GM19240 (cell line): Measurements from ENCODE around the gene RSKR.
"Not testable (repeated sequence)": the region's sequence is repeated elsewhere in the genome, so short reads cannot be mapped to it uniquely, and the experiment has no call there.

Source experiments
- DNase-seq: peaks from one replicate; pipeline ENCODE4 v3.0.0; 2011; ENCODE audit warnings: low spot score; ENCODE audit not compliant: insufficient read length

Gene RSKR, protein sequence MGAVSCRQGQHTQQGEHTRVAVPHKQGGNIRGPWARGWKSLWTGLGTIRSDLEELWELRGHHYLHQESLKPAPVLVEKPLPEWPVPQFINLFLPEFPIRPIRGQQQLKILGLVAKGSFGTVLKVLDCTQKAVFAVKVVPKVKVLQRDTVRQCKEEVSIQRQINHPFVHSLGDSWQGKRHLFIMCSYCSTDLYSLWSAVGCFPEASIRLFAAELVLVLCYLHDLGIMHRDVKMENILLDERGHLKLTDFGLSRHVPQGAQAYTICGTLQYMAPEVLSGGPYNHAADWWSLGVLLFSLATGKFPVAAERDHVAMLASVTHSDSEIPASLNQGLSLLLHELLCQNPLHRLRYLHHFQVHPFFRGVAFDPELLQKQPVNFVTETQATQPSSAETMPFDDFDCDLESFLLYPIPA

DNA sequence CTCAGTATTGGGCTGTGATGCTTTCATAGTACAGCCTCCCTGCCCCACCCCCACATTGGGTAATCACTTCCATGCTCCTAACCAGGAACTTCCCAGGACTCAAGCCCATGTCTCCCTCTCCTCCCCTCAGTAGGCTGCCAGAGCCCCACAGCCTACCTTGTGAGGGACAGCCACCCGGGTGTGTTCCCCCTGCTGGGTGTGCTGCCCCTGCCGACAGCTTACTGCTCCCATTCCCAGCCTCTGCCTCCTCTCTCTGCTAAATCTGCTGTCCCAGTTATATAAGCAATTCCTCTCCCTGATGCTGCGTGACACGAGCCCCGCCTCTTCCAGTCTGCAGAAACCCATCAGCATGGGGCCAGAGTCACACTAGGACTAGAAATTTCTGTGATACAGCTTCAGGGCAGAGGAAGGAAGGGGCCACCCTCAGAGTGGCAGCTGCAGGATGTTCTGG, at the start of gene RSKR:
Gene RSKR, minus strand, starts transcription at position 255 of the 451 bp plus-strand sequence. Its CDS starts 24 bp downstream, at position 231.
- no peak for DNase-seq

DNA sequence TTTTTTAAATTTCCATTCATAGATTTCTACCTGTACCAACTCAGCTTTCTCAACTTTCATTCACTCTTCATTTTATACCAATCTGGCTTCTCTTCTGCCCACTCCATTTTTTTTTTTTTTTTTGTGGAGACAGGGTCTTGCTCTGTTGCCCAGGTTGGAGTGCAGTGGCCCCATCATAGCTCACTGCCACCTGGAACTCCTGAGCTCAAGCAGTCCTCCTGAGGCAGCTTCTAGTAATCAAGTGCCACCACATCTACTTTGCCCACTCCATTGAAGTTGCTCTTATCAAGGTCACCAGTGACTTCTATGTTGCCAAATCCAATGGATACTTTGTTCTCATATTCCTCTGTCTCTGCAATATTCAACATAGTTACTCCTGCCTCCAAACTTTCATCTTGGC, 49.7 kb upstream of the RSKR start:
- no peak for DNase-seq

DNA sequence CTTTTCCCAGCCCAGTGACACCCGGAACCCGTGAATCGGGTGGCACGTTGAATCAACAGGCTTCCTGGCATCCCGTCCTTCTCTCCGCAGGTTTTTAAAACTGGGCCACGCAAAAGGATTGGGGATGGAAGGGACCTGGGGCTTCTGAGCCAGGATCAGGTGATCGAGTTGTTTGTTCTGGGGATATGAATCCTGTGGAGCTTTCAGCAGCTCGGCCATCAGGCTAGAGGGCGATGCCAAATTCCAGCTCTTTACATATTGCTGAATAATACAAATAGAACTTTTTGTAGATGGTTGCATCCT, 48.5 kb upstream of the RSKR start:
- DNase-seq, result no peak

DNA sequence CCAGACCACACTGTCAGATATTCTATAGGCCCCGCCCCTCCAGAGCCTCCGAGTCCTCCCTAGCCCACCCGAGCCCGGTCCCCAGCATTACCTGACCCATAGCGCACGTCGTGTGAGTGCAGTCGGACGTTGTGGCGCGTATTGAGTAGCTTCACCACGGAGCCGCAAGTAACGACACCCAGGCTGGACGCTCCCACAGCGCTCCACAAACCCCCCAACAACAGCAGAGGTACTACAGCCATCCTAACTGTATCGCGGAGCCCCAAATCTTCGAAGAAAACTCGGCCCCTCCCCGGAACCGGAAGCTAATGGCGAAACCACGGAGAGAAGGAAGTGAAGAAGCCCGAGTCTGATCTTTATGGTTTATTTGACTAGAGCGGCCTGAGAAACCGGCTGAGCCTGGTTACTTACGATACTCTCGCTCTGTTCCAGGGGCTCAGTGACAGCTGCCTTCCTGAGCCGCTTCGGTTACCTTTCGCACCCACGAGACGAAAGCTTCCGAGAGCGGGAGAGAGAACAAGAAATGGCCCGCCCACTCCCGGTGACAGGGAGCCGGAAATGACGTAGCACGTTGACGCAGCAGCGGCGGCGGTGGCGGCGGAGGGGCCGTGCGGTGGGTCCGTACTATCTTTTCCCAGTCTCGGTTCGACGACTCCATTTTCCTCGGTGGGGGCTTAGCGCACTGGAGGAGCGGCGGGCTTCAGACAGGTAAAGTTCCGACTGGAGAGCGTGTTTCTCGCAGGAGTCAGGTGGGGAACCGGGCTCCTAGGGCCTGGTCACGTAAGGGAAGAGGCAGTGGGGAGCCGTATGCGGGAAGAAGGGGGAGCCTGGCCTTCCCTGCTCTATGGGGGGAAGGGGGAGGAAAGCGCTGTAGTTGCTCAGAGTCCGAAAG, 47.9 kb upstream of the RSKR start, which contains the start of the genes SDF2 and SUPT6H:
Gene SDF2, minus strand, starts transcription at position 272 of the 892 bp plus-strand sequence. Its CDS starts 30 bp downstream, at position 242.
Gene SUPT6H, plus strand, starts transcription at position 571 of the 892 bp plus-strand sequence. CDS start 11,197 bp downstream, outside the sequence.
- peak; percentile 95 for DNase-seq

DNA sequence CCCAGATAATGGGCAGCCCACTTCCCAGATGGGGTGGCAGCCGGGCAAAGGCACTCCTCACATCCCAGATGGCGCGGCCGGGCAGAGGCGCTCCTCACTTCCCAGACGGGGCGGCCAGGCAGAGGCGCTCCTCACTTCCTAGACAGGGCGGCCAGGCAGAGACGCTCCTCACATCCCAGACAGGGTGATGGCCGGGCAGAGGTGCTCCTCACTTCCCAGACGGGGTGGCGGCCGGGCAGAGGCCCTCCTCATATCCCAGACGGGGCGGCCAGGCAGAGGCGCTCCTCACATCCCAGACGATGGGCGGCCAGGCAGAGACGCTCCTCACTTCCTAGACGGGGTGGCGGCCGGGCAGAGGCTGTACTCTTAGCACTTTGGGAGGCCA, 45.5 kb upstream of the RSKR start:
- not testable (repeated sequence) for DNase-seq

DNA sequence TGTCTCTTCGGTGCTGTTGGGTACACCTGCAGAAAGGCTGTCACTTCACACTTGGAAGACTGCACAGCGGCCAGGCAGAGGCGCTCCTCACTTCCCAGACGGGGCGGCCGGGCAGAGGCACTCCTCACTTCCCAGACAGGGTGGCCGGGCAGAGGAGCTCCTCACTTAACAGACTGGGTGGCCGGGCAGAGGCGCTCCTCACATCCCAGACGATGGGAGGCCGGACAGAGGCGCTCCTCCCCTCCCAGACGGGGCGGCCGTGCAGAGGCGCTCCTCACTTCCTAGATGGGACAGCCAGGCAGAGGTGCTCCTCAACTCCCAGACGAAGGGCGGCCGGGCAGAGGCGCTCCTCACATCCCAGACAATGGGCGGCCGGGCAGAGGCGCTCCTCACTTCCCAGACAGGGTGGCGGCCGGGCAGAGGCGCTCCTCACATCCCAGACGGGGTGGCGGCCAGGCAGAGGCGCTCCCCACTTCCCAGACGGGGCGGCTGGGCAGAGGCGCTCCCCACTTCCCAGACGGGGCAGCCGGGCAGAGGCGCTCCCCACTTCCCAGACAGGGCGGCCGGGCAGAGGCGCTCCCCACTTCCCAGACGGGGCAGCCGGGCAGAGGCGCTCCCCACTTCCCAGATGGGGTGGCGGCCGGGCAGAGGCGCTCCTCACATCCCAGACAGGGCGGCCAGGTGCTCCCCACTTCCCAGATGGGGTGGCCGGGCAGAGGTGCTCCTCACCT, 44.9 kb upstream of the RSKR start:
- DNase-seq, result not testable (repeated sequence)

DNA sequence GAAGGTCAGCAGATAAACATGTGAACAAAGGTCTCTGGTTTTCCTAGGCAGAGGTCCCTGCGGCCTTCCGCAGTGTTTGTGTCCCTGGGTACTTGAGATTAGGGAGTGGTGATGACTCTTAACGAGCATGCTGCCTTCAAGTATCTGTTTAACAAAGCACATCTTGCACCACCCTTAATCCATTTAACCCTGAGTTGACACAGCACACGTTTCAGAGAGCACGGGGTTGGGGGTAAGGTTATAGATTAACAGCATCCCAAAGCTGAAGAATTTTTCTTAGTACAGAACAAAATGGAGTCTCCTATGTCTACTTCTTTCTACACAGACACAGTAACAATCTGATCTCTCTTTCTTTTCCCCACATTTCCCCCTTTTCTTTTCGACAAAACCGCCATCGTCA, 44.4 kb upstream of the RSKR start:
- DNase-seq, result not testable (repeated sequence)

DNA sequence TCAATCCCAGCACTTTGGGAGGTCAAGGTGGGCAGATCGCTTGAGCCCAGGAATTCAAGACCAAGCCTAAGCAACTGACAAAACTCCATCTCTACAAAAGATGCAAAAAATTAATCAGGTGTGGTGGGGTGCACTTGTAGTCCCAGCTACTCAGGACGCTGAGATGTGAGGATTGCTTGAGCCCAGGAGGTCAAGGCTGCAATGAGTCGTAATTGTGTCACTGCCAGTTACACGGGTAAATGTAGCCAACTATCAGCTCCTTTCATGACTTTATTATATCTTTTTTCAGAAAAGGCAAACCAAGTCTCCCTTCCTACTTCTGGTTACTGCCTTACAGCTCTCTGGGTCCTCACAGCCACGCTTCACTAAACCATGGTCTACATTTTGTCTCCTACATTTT, 43.8 kb upstream of the RSKR start:
- no peak for DNase-seq

DNA sequence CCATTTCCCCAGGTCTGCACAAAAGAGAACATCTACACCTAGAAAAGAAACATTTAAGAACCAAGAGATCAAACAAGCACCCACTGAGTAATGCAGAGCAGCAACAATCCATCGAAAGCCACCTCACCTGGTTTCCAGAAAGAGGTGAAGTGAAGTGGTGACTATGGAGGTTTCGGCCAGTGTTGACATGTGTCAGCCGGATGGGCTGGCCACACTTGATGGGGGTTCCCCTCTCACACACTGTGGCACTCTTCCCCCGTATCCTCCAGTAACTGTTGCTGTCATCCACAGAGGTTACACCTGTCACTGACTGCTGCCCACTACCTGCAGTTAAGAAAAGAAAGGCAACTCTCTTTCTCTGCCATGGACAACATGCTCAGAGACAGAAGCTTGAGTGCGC, 41.2 kb upstream of the RSKR start:
- DNase-seq, result no peak

DNA sequence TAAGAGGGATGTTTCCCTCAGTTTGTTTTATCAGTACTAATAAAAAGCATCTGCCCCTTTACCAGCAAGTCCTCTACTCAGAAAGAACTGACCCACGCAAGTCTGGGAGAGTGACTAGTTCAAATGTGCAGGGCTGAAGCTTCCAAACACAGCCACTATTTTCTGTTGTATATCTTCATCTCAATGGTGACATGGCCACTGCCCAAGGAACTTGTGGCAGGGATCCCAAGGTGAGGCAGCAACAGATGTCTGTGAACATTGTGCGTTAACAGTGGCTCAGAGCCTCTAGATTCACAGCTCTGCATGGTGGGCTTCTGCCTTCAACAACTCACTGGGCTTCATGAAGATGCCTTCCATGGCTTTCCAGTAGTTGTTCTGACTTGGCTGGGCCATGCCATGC, 34.7 kb upstream of the RSKR start:
- DNase-seq, result no peak

DNA sequence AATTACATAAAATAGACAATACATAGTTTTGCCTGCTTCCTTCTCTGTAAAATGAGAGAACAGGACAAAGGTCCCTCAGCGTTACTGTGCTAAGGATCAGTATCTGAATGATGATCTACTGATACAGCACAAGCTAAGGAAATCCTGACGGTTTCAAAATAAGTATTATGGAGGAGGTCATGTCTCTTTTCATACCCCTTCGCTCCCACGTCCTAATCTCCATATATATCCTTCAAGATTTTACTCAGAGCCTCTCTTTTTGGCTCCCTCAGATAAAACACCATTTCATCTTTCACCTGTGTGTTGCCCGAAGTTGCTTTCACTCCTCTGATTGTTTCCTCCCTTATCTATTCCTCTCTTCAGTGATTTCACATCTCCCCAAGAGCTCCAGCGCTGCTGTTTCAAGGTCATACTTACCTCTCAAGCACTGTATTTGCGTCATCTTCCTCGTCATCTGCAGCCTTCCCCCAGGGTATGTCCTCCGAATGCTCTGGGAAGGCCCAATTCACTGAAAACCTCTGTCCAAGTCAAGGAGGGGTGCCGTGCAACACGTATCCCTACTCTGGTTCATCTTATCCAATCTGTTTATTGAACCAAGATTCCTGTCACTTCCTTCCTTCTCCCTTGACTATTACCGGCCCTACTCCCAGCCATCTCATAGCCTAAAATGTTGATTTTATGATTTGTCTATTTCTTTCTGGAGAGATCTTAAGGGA, 32.2 kb upstream of the RSKR start:
- no peak for DNase-seq

DNA sequence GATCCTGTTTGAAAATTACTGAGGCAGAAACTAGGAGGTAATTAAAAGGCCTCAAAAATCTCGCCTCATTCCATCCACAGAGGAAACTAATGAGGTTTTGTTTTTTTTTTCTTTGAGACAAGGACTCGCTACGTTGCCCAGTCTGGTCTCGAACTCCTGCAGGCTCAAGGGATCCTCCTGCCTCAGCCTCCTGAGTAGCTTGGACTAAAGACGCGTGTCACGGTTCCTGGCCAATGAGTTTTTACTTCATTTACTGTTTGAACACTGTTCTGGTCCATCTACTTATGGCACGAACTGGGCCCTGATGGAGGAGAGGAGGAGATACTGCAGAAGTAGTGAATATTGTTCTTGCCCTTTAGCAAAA, 31.6 kb upstream of the RSKR start:
- no peak for DNase-seq

DNA sequence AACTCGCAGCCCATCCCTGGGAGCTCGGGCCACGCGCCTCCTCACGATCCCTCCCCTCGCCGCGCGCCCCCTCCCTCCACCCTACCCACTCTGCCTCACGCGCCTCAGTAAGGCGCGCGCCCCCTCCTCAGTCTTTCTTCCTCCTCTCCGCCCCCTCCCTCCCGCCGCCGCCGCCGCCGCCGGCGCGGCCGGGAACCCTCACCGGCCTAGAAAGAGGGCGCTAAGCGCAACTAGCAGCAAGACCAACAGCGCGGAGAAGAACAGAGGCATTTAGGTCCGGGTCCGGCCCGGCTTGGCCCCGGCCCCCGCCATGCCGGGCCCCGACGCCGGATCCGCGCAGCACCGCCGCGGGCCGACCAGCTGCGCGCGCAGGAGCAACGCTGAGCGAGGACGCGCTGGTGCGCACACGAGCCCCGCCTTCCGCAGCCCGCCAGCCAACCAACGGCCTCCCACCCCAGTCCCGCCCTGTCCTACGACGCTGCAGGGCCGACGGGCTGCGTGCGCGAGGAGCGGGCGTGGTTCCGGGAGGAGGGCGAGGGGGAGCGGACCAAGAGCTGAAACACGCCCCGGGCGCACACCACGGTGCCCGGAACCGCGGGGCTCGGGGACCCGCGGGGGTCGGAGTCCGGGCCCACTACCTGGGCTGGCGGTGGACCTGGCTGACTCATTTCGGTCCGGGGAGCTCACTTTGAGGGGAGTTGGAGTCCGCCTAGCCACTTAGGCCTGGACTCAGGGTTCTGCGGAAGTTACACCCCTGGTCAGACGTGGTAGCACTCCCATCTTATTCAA, 31.0 kb upstream of the RSKR start, which contains the start of gene BLTP2:
Gene BLTP2, minus strand, starts transcription at position 372 of the 789 bp plus-strand sequence. Its CDS starts 102 bp downstream, at position 270.
- DNase-seq, result peak; percentile 90

DNA sequence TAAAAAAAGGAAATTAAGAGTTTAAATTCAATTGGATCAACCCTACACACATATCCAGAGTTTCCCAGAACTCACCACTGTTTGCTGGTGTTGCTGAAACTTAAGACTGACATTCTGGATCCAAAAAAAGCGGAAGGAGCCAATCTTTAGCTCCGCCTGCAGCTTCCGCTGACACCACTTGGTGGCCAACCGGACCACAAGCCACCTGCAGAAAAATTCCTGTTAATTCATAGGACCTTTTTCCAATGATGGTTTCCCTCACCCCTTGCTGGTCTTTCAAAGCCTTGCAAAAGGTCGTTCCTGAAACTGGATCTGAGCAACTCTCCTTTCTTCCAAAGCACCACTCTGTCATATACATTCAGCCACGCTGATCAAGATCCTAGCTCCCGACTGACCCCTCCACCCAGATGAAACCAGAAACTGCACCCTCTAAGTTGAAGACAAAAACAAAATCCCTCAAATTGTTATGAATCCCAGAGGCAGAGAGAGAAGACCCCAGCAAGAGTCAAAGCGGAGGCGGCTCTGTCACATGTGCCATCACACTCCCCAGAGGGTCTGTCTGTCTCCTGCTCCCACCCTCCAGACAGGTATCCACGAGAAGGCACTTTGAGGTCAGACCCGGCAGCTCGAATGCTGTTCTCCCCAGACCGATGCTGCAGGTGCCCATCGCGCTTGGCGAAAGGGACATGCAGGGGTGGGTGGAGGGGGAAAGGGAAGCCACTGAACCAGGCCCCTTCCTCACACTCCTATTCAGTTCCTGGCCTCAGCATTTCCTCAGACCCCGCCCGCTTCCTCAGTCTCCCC, 30.2 kb upstream of the RSKR start:
- peak; percentile 33 for DNase-seq

DNA sequence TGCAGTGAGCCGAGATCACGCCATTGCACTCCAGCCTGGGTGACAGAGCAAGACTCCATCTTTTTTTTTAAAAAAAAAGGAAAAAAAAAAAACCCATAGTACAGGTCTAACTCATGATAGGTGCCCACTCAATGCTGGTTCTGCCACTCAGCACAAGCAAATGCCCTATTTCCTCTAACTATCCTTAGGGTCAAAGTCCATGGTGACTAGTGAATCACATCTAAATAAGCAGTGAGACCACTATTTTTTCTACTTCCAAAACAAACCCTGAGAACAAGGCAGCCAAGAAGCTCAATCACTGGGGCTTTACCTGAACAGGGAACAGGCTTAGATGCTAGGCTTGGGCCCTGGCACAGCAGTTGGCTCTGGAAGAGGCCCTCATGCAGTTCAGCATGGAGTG, 27.6 kb upstream of the RSKR start:
- DNase-seq, result no peak

DNA sequence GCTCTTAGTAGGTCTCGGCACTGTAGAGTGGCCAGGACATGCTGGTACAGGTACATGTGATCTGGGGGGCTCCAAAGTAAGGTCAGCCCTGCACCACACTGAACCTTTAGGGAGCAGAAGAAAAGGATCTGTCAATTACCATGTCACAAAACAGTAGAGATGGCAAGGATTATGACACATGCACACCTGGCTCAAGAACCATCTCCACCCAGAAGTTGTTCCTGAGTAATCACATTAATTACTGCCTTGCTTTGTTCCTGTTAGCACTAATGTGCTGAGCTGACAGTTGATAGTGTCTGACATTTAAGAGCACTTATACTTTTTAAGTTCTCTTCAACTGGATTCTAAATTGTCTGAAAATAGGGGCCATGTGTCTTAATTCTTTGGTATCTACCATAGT, 21.5 kb upstream of the RSKR start:
- no peak for DNase-seq

DNA sequence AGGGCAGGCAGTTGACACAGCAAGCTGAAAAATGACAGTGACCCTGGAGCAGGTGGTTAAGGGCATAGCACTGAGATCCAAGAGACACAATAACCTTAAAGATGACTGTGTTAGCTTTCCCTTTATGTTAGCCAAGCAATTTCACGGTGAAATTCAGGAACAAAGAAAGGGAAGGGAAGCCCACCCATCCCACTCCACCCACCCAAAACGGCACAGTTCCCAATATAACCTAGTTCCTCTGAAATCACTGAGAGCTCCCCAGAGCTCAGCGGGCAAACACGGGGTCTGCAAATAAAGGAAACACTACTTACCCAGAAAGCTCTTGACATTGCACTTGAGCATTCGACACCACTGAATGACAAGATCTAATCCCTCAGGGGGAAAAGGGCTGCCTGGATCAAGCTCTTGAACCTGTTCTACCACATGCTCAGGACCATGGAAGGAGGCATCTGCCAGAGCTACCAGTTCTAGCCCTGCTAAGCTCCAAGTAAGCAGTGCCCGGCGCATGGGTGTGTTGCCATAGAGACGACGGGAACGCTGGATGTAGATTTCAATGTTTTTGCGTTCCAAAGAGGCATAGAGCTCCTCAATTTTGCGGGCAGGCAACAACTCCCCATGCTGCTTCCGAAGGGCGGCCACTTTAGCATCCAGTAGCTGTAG, 20.4 kb upstream of the RSKR start:
- no peak for DNase-seq

DNA sequence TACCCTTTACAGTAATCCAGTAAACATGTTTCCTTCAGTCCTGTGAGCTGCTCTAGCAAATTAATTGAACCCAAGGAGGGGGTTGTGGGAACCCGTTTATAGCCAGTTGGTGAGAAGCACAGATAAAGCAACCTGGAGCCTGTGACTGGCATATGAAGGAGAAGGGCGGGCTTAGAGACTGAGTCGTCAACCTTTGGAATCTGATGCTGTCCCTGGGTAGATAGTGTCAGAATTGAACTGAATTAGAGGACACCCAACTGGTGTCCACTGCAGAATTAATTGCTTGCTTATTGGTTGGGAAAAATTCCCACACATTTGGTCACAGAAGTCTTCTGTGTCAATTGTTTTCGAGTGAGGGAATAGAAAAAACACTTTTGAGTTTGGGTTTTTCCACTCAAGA, 12.8 kb upstream of the RSKR start:
- DNase-seq, result no peak

DNA sequence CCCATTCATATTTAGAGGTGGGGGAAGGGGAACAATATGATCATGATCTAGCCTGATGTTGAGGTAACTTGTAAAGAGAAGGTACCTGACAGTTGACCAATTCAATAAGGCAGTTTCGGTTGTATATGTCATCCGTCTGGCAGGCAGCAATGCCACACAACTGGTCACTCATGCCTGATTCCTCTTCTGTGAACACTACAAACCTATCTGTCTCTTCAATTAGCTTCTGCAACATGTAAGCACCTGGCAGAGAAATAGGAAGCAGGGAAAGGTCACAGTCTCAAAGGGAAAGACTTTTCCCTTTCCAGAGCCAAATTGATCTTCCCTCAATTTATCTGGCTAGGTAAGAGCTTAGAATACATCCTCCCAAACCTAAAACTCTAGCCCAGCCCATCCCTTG, 10.2 kb upstream of the RSKR start:
- DNase-seq, result no peak
